ENCODE data around the gene ECI1. TPM values are rescaled to one million over a fixed set of nuclear protein-coding genes. Genes with fewer than 3 reads are reported as not detected.

The ECI1 gene
- total RNA-seq, 1 donor from 2014 or later: 72.9 TPM

DNA sequence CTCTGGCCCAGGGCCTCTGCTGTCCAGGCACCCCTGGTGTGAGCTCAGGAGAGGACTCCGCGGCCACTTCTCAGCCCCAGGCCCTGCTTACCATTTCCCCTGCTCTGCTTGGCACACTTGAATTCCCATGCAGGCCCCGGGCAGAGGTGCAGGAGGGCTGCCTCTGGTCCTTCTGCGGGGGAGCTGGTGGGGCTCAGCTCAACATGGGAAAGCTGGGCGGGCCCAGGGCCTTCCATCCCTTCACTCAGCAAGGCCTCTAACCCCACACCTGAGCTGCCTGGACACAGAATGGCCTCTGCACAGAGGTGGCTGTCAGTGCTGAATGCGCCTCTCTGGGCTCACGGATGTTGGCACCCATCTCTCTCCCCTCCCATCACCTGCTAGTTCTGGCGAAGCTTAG, 29.1 kb upstream of the ECI1 start:
- Histone ChIP-seq H3K9me3 (no peaks in the 10 kb centered on the region), H3K27me3 (no peaks in the 10 kb centered on the region), H3K27ac (no peak overlapping the region), H3K4me1 (no peaks in the 10 kb centered on the region), H3K4me3 (no peak overlapping the region), H3K36me3 (no peaks in the 10 kb centered on the region)
- TF ChIP-seq, protein P1, sequence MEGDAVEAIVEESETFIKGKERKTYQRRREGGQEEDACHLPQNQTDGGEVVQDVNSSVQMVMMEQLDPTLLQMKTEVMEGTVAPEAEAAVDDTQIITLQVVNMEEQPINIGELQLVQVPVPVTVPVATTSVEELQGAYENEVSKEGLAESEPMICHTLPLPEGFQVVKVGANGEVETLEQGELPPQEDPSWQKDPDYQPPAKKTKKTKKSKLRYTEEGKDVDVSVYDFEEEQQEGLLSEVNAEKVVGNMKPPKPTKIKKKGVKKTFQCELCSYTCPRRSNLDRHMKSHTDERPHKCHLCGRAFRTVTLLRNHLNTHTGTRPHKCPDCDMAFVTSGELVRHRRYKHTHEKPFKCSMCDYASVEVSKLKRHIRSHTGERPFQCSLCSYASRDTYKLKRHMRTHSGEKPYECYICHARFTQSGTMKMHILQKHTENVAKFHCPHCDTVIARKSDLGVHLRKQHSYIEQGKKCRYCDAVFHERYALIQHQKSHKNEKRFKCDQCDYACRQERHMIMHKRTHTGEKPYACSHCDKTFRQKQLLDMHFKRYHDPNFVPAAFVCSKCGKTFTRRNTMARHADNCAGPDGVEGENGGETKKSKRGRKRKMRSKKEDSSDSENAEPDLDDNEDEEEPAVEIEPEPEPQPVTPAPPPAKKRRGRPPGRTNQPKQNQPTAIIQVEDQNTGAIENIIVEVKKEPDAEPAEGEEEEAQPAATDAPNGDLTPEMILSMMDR (IDR thresholded peaks at IDR 0.05): no peak
- no peak for TF ChIP-seq POLR2AphosphoS5 (IDR thresholded peaks at IDR 0.05; ENCODE audit: insufficient read depth in 1 of 2, low read depth in 1 of 2)
- no peak for TF ChIP-seq POLR2A (IDR thresholded peaks at IDR 0.05)
- intact Hi-C loops (cut with DNase I): no loop called here
- DNase-seq (ENCODE audit: extremely low spot score in 2 of 2): no peak

DNA sequence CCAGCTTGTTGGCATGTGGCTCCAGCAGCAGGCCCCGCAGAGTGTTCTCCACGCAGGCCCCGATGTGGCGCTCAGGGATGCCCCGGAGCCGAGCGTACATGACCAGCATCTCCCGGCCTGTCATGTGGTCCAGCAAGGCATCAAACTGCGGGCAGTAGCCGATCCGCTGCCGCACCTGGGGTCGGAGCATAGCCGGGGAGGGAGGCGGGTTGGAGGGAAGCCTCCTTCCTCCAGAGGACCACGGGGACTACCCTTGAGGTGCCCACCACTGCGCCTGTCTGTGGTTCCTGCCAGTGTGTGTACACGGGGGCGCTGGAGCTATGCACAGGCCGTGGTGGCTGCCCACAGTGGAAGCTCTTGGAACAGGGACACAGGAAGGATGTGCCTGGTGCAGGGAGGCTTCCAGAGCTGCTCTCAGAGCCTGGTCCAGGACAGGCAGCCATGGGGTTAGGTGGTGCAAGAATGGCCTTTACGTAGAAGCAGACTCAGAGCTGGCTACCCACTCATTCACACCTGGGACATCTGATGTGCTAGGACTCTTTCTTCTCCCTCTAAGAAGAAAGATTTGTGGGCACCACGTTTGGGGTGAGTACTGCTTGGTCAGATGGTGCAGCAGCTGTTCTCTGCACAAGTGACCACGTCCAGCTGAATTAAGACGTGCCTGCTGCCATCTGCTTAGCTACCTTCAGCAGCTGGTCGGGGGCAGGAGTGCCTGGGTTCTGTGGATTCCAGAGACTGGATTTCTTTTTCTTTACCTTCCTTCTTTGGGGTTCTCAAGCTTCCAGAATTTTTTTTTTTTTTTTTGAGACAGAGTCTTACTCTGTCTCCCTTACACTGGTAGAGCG, 27.8 kb upstream of the ECI1 start:
- no peaks in the 10 kb centered on the region for H3K36me3 ChIP-seq
- intact Hi-C loops (cut with DNase I): no loop called here

DNA sequence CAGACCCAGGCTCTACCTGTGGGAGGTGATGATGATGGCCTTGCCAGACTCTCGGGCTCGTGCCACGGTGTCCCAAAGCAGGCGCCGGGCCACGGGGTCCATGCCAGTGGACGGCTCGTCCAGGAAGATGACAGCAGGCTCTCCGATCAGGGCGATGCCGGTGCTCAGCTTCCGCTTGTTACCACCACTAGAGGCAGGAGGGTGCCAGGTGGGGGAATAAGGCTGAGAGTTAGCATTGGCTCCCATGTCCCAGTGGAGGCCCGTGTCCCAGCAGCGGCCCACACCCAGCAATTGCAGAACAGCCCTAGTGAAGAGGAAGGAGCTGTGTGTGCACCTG, 26.9 kb upstream of the ECI1 start:
- no peaks in the 10 kb centered on the region for H3K4me1 ChIP-seq
- H3K27me3 ChIP-seq: no peaks in the 10 kb centered on the region
- DNase-seq (ENCODE audit: extremely low spot score in 2 of 2): no peak
- TF ChIP-seq, protein P1 (IDR thresholded peaks at IDR 0.05): no peak
- no peak for TF ChIP-seq POLR2A (IDR thresholded peaks at IDR 0.05)
- TF ChIP-seq POLR2AphosphoS5 (IDR thresholded peaks at IDR 0.05; ENCODE audit: insufficient read depth in 1 of 2, low read depth in 1 of 2): no peak
- intact Hi-C loops (cut with DNase I): no loop called here
- no peaks in the 10 kb centered on the region for H3K9me3 ChIP-seq
- no peak overlapping the region for H3K27ac ChIP-seq
- H3K4me3 ChIP-seq: no peak overlapping the region
- H3K36me3 ChIP-seq: no peaks in the 10 kb centered on the region

More for the DNA sequence above, 27.8 kb upstream of the ECI1 start:
- Histone ChIP-seq H3K4me3 (no peak overlapping the region), H3K9me3 (no peaks in the 10 kb centered on the region), H3K27ac (no peak overlapping the region), H3K27me3 (no peaks in the 10 kb centered on the region), H3K4me1 (no peaks in the 10 kb centered on the region)
- no peak for DNase-seq (ENCODE audit: extremely low spot score in 2 of 2)
- TF ChIP-seq POLR2AphosphoS5 (IDR thresholded peaks at IDR 0.05; ENCODE audit: insufficient read depth in 1 of 2, low read depth in 1 of 2) (no peak), POLR2A (IDR thresholded peaks at IDR 0.05) (no peak)
- TF ChIP-seq, protein P1 (IDR thresholded peaks at IDR 0.05): no peak

DNA sequence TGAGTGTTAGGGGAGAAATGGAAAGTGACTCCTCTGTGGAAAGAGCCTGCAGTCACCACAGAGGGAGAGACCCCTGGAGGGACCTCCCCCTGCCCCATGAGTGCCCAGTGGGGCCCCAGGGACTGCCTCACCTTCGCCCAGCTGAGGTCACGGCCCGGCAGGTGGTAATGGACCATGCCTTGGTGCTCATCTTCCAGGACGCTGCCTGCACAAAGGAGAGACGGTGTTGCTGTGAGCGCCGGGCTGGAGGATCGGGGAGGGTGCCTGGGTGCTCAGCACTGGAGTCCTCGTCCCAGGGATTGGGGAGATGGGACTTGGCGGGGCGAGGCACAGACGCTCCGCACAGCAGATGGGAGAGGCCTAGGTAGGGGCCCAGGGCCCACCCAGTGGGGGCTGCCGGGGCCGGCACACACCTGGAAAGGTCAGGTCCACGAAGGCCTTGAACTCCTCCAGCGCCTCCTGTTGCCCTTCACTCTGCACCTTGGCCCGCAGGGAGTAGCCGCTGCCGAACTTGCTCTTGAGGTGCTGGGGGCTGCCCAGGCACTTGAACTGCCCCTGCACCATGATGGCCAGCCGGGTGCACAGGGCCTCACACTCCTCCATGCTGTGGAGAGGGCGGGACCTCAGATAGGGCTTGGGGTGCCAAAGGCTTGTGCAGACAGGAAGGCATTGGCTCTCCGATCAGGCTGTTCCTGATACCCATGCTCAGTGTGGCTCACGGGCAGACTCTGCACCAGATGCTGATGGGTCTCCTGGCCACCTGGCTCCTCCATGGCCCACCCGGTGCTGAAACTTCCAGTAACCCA, 26.3 kb upstream of the ECI1 start:
- TF ChIP-seq POLR2A (IDR thresholded peaks at IDR 0.05) (no peak), POLR2AphosphoS5 (IDR thresholded peaks at IDR 0.05; ENCODE audit: insufficient read depth in 1 of 2, low read depth in 1 of 2) (no peak)
- TF ChIP-seq, protein P1 (IDR thresholded peaks at IDR 0.05): no peak
- no peak for DNase-seq (ENCODE audit: extremely low spot score in 2 of 2)
- Histone ChIP-seq H3K27me3 (no peaks in the 10 kb centered on the region), H3K27ac (no peak overlapping the region), H3K9me3 (no peaks in the 10 kb centered on the region), H3K4me3 (no peak overlapping the region), H3K36me3 (no peaks in the 10 kb centered on the region), H3K4me1 (no peaks in the 10 kb centered on the region)
- intact Hi-C loops (cut with DNase I): no loop called here

All from vagina (tissue), 2 donors.